K562 (cell line): ENCODE measurements around the gene CEBPA. TPM values are rescaled to one million over a fixed set of nuclear protein-coding genes. Genes with fewer than 3 reads are reported as not detected.

Experiments
- polyA plus RNA-seq, 8 experiments: library from polyadenylated mRNA; depleted of rRNA in 4 of 8; stranded (reverse) in 5 of 8; unstranded in 3 of 8; fragments of >200 nt; fragmentation: Nextera tagmentation in 2 of 8; fragmentation: Illumina TruSeq in 1 of 8; extraction: Ambion mirVana in 2 of 8; extraction: Trizol in 1 of 8; gene quantifications; 2 replicates each; pipeline versions ENCODE4 v1.2.1 to v1.2.3, GENCODE V29; 2011 to 2014; ENCODE audit warnings: inconsistent platforms in 1 of 8, missing spikeins in 1 of 8
- total RNA-seq, 7 experiments: library from RNA; depleted of rRNA in 6 of 7; stranded (reverse); fragments of >200 nt in 6 of 7; fragmentation: Illumina TruSeq in 2 of 7; extraction: Trizol in 2 of 7; gene quantifications; 2 replicates each; pipeline versions ENCODE4 v1.2.1 to v1.2.3, GENCODE V29; 2011 to 2021; ENCODE audit warnings: low replicate concordance in 1 of 7
- TF ChIP-seq, protein P1 (sequence below), 2 experiments: fragments of 450-650 bp; formaldehyde crosslinking in 1 of 2; IDR thresholded peaks; 2 replicates each; pipeline versions ENCODE4 v1.4.0 to v1.6.1; 2014 to 2020; ENCODE audit warnings: mild to moderate bottlenecking in 2 of 2, borderline replicate concordance in 1 of 2, low read depth in 1 of 2
- TF ChIP-seq, protein P2 (sequence below): fragments of 450-650 bp; IDR thresholded peaks from 2 replicates; pipeline ENCODE4 v1.6.1; 2018; ENCODE audit warnings: mild to moderate bottlenecking, low read depth; ENCODE audit not compliant: partially characterized antibody

The CEBPA gene
- total and polyA plus RNA-seq, 9 of the 15 experiments (the other 6 are each of a cell fraction or from before 2014, with no cell fraction given), result 0.03 to 0.59 (median 0.15) TPM; not detected in 2

- TF ChIP-seq, protein P1, sequence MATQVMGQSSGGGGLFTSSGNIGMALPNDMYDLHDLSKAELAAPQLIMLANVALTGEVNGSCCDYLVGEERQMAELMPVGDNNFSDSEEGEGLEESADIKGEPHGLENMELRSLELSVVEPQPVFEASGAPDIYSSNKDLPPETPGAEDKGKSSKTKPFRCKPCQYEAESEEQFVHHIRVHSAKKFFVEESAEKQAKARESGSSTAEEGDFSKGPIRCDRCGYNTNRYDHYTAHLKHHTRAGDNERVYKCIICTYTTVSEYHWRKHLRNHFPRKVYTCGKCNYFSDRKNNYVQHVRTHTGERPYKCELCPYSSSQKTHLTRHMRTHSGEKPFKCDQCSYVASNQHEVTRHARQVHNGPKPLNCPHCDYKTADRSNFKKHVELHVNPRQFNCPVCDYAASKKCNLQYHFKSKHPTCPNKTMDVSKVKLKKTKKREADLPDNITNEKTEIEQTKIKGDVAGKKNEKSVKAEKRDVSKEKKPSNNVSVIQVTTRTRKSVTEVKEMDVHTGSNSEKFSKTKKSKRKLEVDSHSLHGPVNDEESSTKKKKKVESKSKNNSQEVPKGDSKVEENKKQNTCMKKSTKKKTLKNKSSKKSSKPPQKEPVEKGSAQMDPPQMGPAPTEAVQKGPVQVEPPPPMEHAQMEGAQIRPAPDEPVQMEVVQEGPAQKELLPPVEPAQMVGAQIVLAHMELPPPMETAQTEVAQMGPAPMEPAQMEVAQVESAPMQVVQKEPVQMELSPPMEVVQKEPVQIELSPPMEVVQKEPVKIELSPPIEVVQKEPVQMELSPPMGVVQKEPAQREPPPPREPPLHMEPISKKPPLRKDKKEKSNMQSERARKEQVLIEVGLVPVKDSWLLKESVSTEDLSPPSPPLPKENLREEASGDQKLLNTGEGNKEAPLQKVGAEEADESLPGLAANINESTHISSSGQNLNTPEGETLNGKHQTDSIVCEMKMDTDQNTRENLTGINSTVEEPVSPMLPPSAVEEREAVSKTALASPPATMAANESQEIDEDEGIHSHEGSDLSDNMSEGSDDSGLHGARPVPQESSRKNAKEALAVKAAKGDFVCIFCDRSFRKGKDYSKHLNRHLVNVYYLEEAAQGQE (IDR thresholded peaks at IDR 0.05; ENCODE audit: borderline replicate concordance), result no peak
- TF ChIP-seq, protein P1 (CRISPR knock-in tag; IDR thresholded peaks at IDR 0.05; ENCODE audit: low read depth), result no peak
- TF ChIP-seq, protein P2, sequence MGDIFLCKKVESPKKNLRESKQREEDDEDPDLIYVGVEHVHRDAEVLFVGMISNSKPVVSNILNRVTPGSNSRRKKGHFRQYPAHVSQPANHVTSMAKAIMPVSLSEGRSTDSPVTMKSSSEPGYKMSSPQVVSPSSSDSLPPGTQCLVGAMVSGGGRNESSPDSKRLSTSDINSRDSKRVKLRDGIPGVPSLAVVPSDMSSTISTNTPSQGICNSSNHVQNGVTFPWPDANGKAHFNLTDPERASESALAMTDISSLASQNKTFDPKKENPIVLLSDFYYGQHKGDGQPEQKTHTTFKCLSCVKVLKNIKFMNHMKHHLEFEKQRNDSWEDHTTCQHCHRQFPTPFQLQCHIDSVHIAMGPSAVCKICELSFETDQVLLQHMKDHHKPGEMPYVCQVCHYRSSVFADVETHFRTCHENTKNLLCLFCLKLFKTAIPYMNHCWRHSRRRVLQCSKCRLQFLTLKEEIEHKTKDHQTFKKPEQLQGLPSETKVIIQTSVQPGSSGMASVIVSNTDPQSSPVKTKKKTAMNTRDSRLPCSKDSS, result no peak
Measured at GRCh38 chr19:33256261-33256660, 46.1 kb downstream of the CEBPA start (continued).
